ENCODE results near the gene MMAA.

- no peak for TF ChIP-seq CTCF (IDR thresholded peaks at IDR 0.05)
- TF ChIP-seq POLR2A (IDR thresholded peaks at IDR 0.05) = no peak
Observed at GRCh38 chr4:145698507-145698906, 79.3 kb downstream of the MMAA start.
